ENCODE results near the gene MTMR8. TPM values are rescaled to one million over a fixed set of nuclear protein-coding genes. Genes with fewer than 3 reads are reported as not detected.

The MTMR8 gene
- total RNA-seq, 1 experiment from 2014 or later, result 1.1 TPM

- TF ChIP-seq, protein P1, sequence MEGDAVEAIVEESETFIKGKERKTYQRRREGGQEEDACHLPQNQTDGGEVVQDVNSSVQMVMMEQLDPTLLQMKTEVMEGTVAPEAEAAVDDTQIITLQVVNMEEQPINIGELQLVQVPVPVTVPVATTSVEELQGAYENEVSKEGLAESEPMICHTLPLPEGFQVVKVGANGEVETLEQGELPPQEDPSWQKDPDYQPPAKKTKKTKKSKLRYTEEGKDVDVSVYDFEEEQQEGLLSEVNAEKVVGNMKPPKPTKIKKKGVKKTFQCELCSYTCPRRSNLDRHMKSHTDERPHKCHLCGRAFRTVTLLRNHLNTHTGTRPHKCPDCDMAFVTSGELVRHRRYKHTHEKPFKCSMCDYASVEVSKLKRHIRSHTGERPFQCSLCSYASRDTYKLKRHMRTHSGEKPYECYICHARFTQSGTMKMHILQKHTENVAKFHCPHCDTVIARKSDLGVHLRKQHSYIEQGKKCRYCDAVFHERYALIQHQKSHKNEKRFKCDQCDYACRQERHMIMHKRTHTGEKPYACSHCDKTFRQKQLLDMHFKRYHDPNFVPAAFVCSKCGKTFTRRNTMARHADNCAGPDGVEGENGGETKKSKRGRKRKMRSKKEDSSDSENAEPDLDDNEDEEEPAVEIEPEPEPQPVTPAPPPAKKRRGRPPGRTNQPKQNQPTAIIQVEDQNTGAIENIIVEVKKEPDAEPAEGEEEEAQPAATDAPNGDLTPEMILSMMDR (IDR thresholded peaks at IDR 0.05 in 2 of 3, conservative IDR thresholded peaks at IDR 0.05 in 1 of 3; ENCODE audit: borderline replicate concordance in 1 of 3, insufficient read depth in 1 of 3, low read depth in 2 of 3, low read length in 2 of 3), result no peak
- TF ChIP-seq REST (IDR thresholded peaks at IDR 0.05; ENCODE audit: low read depth), result no peak
Measured at GRCh38 chrX:64437218-64437617, 42.0 kb upstream of the MTMR8 start (continued).

DNA sequence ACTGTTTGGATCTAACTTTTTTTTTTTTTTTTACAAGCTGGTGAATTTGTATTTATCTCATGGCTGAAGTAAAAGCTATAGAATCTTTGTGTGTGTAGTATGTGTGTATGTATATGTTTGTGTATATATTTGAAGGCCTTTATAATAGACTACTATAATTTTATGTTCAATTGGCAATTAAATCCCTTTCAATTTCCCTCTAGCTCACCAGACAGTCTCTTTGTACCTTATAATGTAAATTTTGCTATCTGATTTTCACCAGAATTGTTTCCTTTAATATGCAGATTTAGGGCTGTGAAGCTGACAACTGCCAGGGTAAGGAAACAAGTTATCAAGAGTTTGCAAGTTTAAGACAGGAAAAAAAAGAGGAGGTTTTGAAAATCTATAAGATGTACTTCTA, 33.1 kb upstream of the MTMR8 start:
- CTCF ChIA-PET, result no interaction called here
- H3K4me3 ChIP-seq (replicated peaks in 1 of 2; ENCODE audit: low read depth in 1 of 2, low read length in 2 of 2), result no peak overlapping the region

More for the DNA sequence above, 33.1 kb upstream of the MTMR8 start:
- no peaks in the 10 kb centered on the region for H3K36me3 ChIP-seq (ENCODE audit: control insufficient read depth in 1 of 2, insufficient read depth in 2 of 2, low read length in 2 of 2)
- H3K27me3 ChIP-seq (ENCODE audit: insufficient read depth, low read length), result no peaks in the 10 kb centered on the region
- no peaks in the 10 kb centered on the region for H3K9me2 ChIP-seq (ENCODE audit: insufficient read depth)
- TF ChIP-seq RAD21 (IDR thresholded peaks at IDR 0.05; ENCODE audit: low read depth) (no peak), ZFX (IDR thresholded peaks at IDR 0.05) (no peak)
- intact Hi-C loops (cut with micrococcal nuclease), result no loop called here
- no peak overlapping the region for H3K4me2 ChIP-seq (ENCODE audit: low read length)
- H3K79me2 ChIP-seq (ENCODE audit: insufficient read depth, low read length), result no peaks in the 10 kb centered on the region
- H2AFZ ChIP-seq (ENCODE audit: low read depth, low read length, poor library complexity, severe bottlenecking), result no peak overlapping the region
- no peaks in the 10 kb centered on the region for H4K20me1 ChIP-seq (ENCODE audit: insufficient read depth)
- DNase-seq (ENCODE audit: low read depth, low spot score) (no peak), ATAC-seq (no peak)
- ChIA-PET RAD21 (ENCODE audit: low non-redundant PET in 1 of 2, low total read pairs in 2 of 2, uncharacterized antibody in 2 of 2, unreplicated experiment in 2 of 2) (no interaction called here), POLR2A (no interaction called here)
- H3K4me1 ChIP-seq (ENCODE audit: control insufficient read depth in 1 of 2, insufficient read depth in 2 of 2, low read length in 2 of 2), result no peaks in the 10 kb centered on the region
- no peak overlapping the region for H3K9ac ChIP-seq (ENCODE audit: low read length)
- no TSS peak for BruUV-seq (replicated peaks)
- no peaks in the 10 kb centered on the region for H3K9me3 ChIP-seq (ENCODE audit: control insufficient read depth in 1 of 2, insufficient read depth in 1 of 2, low read depth in 1 of 2, low read length in 2 of 2)
- no peak overlapping the region for H3K27ac ChIP-seq (ENCODE audit: low read depth, low read length)
